HEK293 (cell line): ENCODE measurements around the gene CATSPERE.

Source experiments
- BCL11A ChIP-seq: fragments of 450-650 bp; formaldehyde crosslinking; IDR thresholded peaks from 2 replicates; pipeline ENCODE4 v1.5.1; 2016; ENCODE audit warnings: low read depth, missing biosample characterization, missing genetic modification characterization
- BCL11B ChIP-seq: fragments of 450-650 bp; formaldehyde crosslinking; IDR thresholded peaks from 2 replicates; pipeline ENCODE4 v1.5.1; 2016; ENCODE audit warnings: low read depth, missing biosample characterization, missing genetic modification characterization
- CTCF ChIP-seq: fragments of 450-650 bp; formaldehyde crosslinking; IDR thresholded peaks from 2 replicates; pipeline ENCODE4 v1.5.1; 2016; ENCODE audit warnings: missing biosample characterization, missing genetic modification characterization
- GLI4 ChIP-seq: fragments of 450-650 bp; formaldehyde crosslinking; IDR thresholded peaks from 2 replicates; pipeline ENCODE4 v1.5.1; 2016; ENCODE audit warnings: missing biosample characterization, missing genetic modification characterization
- GLIS2 ChIP-seq: fragments of 450-650 bp; formaldehyde crosslinking; IDR thresholded peaks from 2 replicates; pipeline ENCODE4 v1.5.1; 2016; ENCODE audit warnings: missing biosample characterization, missing genetic modification characterization
- KLF1 ChIP-seq: fragments of 450-650 bp; formaldehyde crosslinking; IDR thresholded peaks from 2 replicates; pipeline ENCODE4 v1.5.1; 2016; ENCODE audit warnings: missing biosample characterization, missing genetic modification characterization
- KLF17 ChIP-seq: fragments of 450-650 bp; formaldehyde crosslinking; IDR thresholded peaks from 2 replicates; pipeline ENCODE4 v1.5.1; 2016; ENCODE audit warnings: missing biosample characterization, missing genetic modification characterization
- PATZ1 ChIP-seq: fragments of 450-650 bp; formaldehyde crosslinking; IDR thresholded peaks from 2 replicates; pipeline ENCODE4 v1.5.1; 2016; ENCODE audit warnings: missing biosample characterization, missing genetic modification characterization
- PRDM1 ChIP-seq: fragments of 450-650 bp; formaldehyde crosslinking; IDR thresholded peaks from 2 replicates; pipeline ENCODE4; 2016; ENCODE audit warnings: missing biosample characterization, missing genetic modification characterization
- PRDM2 ChIP-seq: fragments of 450-650 bp; formaldehyde crosslinking; IDR thresholded peaks from 2 replicates; pipeline ENCODE4 v1.5.1; 2016; ENCODE audit warnings: missing biosample characterization, missing genetic modification characterization, borderline replicate concordance
- SP3 ChIP-seq: fragments of 450-650 bp; formaldehyde crosslinking; IDR thresholded peaks from 2 replicates; pipeline ENCODE4 v1.5.1; 2016; ENCODE audit warnings: missing biosample characterization, missing genetic modification characterization
- ZBTB10 ChIP-seq: fragments of 450-650 bp; formaldehyde crosslinking; IDR thresholded peaks from 2 replicates; pipeline ENCODE4 v1.5.1; 2016; ENCODE audit warnings: missing biosample characterization, missing genetic modification characterization
- ZFHX2 ChIP-seq: fragments of 450-650 bp; formaldehyde crosslinking; conservative IDR thresholded peaks from 2 replicates; pipeline ENCODE4 v1.5.1; 2016; ENCODE audit warnings: missing biosample characterization, missing genetic modification characterization
- ZNF146 ChIP-seq: fragments of 450-650 bp; formaldehyde crosslinking; IDR thresholded peaks from 2 replicates; pipeline ENCODE4 v1.5.1; 2016; ENCODE audit warnings: missing biosample characterization, missing genetic modification characterization
- ZNF302 ChIP-seq: fragments of 450-650 bp; formaldehyde crosslinking; IDR thresholded peaks from 2 replicates; pipeline ENCODE4 v1.5.1; 2016; ENCODE audit warnings: missing biosample characterization, missing genetic modification characterization, low read depth
- ZNF335 ChIP-seq: fragments of 450-650 bp; formaldehyde crosslinking; conservative IDR thresholded peaks from 2 replicates; pipeline ENCODE4 v1.5.1; 2016; ENCODE audit warnings: missing biosample characterization, missing genetic modification characterization
- ZNF548 ChIP-seq: fragments of 450-650 bp; formaldehyde crosslinking; IDR thresholded peaks from 2 replicates; pipeline ENCODE4 v1.5.1; 2016; ENCODE audit warnings: missing biosample characterization, missing genetic modification characterization
- ZNF621 ChIP-seq: fragments of 450-650 bp; formaldehyde crosslinking; IDR thresholded peaks from 2 replicates; pipeline ENCODE4 v1.5.1; 2017; ENCODE audit warnings: missing biosample characterization, missing genetic modification characterization
- ZNF629 ChIP-seq: fragments of 450-650 bp; formaldehyde crosslinking; IDR thresholded peaks from 2 replicates; pipeline ENCODE4 v1.5.1; 2017; ENCODE audit warnings: missing biosample characterization, missing genetic modification characterization
- ZNF660 ChIP-seq: fragments of 450-650 bp; IDR thresholded peaks from 2 replicates; pipeline ENCODE4 v1.5.1; 2018; ENCODE audit warnings: missing biosample characterization, mild to moderate bottlenecking, missing genetic modification characterization
- ZNF692 ChIP-seq: fragments of 450-650 bp; formaldehyde crosslinking; IDR thresholded peaks from 2 replicates; pipeline ENCODE4 v1.5.1; 2016; ENCODE audit warnings: missing biosample characterization, missing genetic modification characterization
- ZNF76 ChIP-seq: fragments of 450-650 bp; formaldehyde crosslinking; IDR thresholded peaks from 2 replicates; pipeline ENCODE4; 2016; ENCODE audit warnings: low read depth, missing biosample characterization, missing genetic modification characterization, borderline replicate concordance
- ZNF768 ChIP-seq: fragments of 450-650 bp; formaldehyde crosslinking; IDR thresholded peaks from 2 replicates; pipeline ENCODE4 v1.5.1; 2018; ENCODE audit warnings: missing biosample characterization, mild to moderate bottlenecking, missing genetic modification characterization
- ZNF843 ChIP-seq: fragments of 450-650 bp; formaldehyde crosslinking; IDR thresholded peaks from 2 replicates; pipeline ENCODE4 v1.5.1; 2016; ENCODE audit warnings: missing biosample characterization, missing genetic modification characterization

The CATSPERE gene

GRCh38 chr1:244450597-244451538 is 10.2 kb upstream of the CATSPERE start (continued):
- TF ChIP-seq GLIS2 (peak; percentile 98), ZBTB10 (tag by site-specific recombination) (peak; percentile 93), GLI4 (tag by site-specific recombination) (peak; percentile 85; the same call in 1 of the 2 replicates), KLF1 (peak; percentile 91), ZNF621 (tag by site-specific recombination) (no peak), ZNF629 (tag by site-specific recombination) (peak; percentile 22), ZNF146 (tag by site-specific recombination) (peak; percentile 6; the same call in 1 of the 2 replicates), ZNF692 (no peak), ZNF335 (tag by site-specific recombination) (peak; percentile 94), KLF17 (tag by site-specific recombination) (peak; percentile 67), CTCF (tag by site-specific recombination) (no peak), ZFHX2 (peak; percentile 78), PRDM2 (tag by site-specific recombination) (no peak), BCL11A (tag by site-specific recombination) (peak; percentile 71; the same call in 1 of the 2 replicates), ZNF302 (tag by site-specific recombination) (no peak), PRDM1 (tag by site-specific recombination) (peak; percentile 99), ZNF843 (0 out of 2 replicates have a peak, but pooled peaks have one; percentile 21), ZNF548 (tag by site-specific recombination) (no peak), PATZ1 (tag by site-specific recombination) (peak; percentile 92), SP3 (peak; percentile 96), ZNF768 (no peak), ZNF76 (tag by site-specific recombination) (peak; percentile 40; the same call in 1 of the 2 replicates), ZNF660 (tag by site-specific recombination) (peak; percentile 26), BCL11B (tag by site-specific recombination) (peak; percentile 95)
